Ramos (cell line): ENCODE measurements around the gene SORCS2.
"Not testable (repeated sequence)": the region's sequence is repeated elsewhere in the genome, so short reads cannot be mapped to it uniquely, and the experiment has no call there.

Experiments
- in situ Hi-C: fragments of 300-500 bp; cut with MboI; formaldehyde crosslinking; loops from one replicate; pipeline ENCODE4 v1.14.3; 2022; ENCODE audit warnings: low sequenced_read_pairs; ENCODE audit not compliant: unreplicated experiment

Gene SORCS2

GRCh38 chr4:7215187-7215586 is 22.8 kb downstream of the SORCS2 start:
- in situ Hi-C loops: not testable (repeated sequence)

- in situ Hi-C loops: no loop called here
These were observed 24.7 kb downstream of the SORCS2 start for GRCh38 chr4:7217039-7217438.

GRCh38 chr4:7217474-7218321 is 25.4 kb downstream of the SORCS2 start:
- in situ Hi-C loops: no loop called here

- in situ Hi-C loops: no loop called here
These were observed 26.3 kb downstream of the SORCS2 start for GRCh38 chr4:7218686-7219085.

- in situ Hi-C loops: no loop called here
These were observed 30.2 kb downstream of the SORCS2 start for GRCh38 chr4:7222521-7222920.

- in situ Hi-C loops: no loop called here
These were observed 31.2 kb downstream of the SORCS2 start for GRCh38 chr4:7223541-7223940.

- in situ Hi-C loops: no loop called here
These were observed 31.7 kb downstream of the SORCS2 start for GRCh38 chr4:7224001-7224400.

- in situ Hi-C loops: no loop called here
These were observed 32.7 kb downstream of the SORCS2 start for GRCh38 chr4:7224878-7225533.

- in situ Hi-C loops: no loop called here
These were observed 34.1 kb downstream of the SORCS2 start for GRCh38 chr4:7226439-7226838.

GRCh38 chr4:7227008-7227407 is 34.7 kb downstream of the SORCS2 start:
- in situ Hi-C loops: no loop called here

GRCh38 chr4:7228734-7229133 is 36.4 kb downstream of the SORCS2 start:
- in situ Hi-C loops: no loop called here

GRCh38 chr4:7232061-7232650 is 39.8 kb downstream of the SORCS2 start:
- in situ Hi-C loops: no loop called here

- in situ Hi-C loops: no loop called here
These were observed 40.8 kb downstream of the SORCS2 start for GRCh38 chr4:7233006-7233580.

GRCh38 chr4:7233601-7234000 is 41.3 kb downstream of the SORCS2 start:
- in situ Hi-C loops: no loop called here

GRCh38 chr4:7234355-7235029 is 42.2 kb downstream of the SORCS2 start:
- in situ Hi-C loops: no loop called here

GRCh38 chr4:7235030-7235380 is 42.7 kb downstream of the SORCS2 start:
- in situ Hi-C loops: no loop called here

GRCh38 chr4:7236847-7237246 is 44.5 kb downstream of the SORCS2 start:
- in situ Hi-C loops: no loop called here

GRCh38 chr4:7237873-7238272 is 45.5 kb downstream of the SORCS2 start:
- in situ Hi-C loops: no loop called here

- in situ Hi-C loops: no loop called here
These were observed 46.1 kb downstream of the SORCS2 start for GRCh38 chr4:7238300-7238960.
